Fibroblast of lung (primary cell): Measurements from ENCODE around the gene UHRF2.

Experiments
- CTCF ChIP-seq, 2 donors: IDR thresholded peaks in 1 of 2; conservative IDR thresholded peaks in 1 of 2; 1 replicate in 1 of 2; 2 replicates in 1 of 2; pipeline ENCODE4 v1.5.1; 2011 to 2012; ENCODE audit warnings: low read length in 2 of 2, control low read depth in 1 of 2, inconsistent platforms in 1 of 2, low read depth in 1 of 2, mild to moderate bottlenecking in 1 of 2
- EZH2 ChIP-seq: IDR thresholded peaks from 2 replicates; pipeline ENCODE4 v1.5.1; 2012; ENCODE audit warnings: low read length, control low read depth, mild to moderate bottlenecking; ENCODE audit errors: missing control alignments

- TF ChIP-seq CTCF (conservative IDR thresholded peaks at IDR 0.05 in 1 of 2, IDR thresholded peaks at IDR 0.05 in 1 of 2; ENCODE audit: low read depth in 1 of 2, low read length in 2 of 2), result no peak
- TF ChIP-seq EZH2, result no peak
Observed at GRCh38 chr9:6461619-6462018, 48.6 kb downstream of the UHRF2 start.
